HG03103 (cell line): ENCODE measurements around the gene XAGE3.
"Not testable (repeated sequence)": the region's sequence is repeated elsewhere in the genome, so short reads cannot be mapped to it uniquely, and the experiment has no call there.

Source experiments
- ATAC-seq: cut with Tn5 transposase; IDR thresholded peaks from one replicate; pipeline ENCODE4 v1.9.1; 2021; ENCODE audit warnings: low read depth; ENCODE audit not compliant: unreplicated experiment

XAGE3 gene

DNA sequence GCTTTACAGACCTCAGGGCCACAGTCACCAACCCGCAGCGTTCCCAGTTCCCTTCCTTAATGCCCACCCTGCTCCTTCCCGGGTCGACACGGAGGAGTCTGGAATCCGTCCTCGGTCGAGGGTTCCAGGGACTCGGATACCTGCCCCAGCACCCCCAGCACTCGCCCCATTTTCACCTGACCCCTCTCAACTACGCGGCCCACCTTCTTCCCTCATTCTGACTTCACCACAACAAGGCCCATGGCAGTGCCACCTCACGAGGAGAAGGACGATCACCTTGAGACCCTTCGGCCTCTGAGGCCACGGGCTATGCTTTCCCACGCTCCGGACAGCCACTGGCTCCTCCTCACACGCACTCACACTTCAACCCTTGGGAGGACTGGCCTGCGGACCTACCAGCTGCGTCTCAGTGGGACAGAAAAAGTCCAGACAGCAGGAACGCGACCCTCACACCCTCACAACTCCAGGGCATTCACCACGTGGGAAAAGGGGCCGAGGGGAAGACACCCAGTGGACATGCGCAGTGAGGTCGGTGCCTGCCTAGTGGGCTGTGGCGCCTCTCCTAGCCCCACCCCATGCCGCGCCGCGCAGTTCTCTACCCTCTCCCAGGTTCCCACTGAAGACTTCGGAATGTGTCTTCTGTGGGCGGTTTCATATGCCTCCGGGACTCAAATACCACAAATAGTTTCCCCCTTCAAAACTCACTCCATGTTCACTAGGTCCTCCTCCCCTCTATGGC, at the start of gene XAGE3:
Gene XAGE3, minus strand, starts transcription at position 474 of the 739 bp plus-strand sequence. CDS start 950 bp downstream, outside the sequence.
- no peak for ATAC-seq

DNA sequence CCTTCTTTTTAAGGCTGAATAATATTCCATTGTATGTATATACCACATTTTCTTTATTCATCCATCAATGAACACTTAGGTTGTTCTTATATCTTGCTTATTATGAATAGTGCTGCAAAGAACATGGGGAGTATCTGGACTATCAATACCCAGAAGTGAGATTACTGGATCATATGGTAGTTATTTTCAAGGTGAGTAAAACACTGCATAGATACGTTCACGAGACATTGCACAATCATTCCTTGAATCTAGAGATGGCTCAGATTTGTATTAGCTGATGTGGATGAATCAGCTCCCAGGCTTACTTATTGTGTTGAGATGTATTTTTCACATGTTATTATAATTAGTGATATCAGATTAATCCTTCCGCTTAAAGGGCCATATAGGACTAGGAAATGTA, 46.8 kb upstream of the XAGE3 start:
- ATAC-seq, result not testable (repeated sequence)

GRCh38 chrX:52913681-52914080, 45.8 kb upstream of the XAGE3 start:
- ATAC-seq, result not testable (repeated sequence)

- ATAC-seq, result not testable (repeated sequence)
These were observed 41.6 kb upstream of the XAGE3 start for GRCh38 chrX:52909313-52909969.

DNA sequence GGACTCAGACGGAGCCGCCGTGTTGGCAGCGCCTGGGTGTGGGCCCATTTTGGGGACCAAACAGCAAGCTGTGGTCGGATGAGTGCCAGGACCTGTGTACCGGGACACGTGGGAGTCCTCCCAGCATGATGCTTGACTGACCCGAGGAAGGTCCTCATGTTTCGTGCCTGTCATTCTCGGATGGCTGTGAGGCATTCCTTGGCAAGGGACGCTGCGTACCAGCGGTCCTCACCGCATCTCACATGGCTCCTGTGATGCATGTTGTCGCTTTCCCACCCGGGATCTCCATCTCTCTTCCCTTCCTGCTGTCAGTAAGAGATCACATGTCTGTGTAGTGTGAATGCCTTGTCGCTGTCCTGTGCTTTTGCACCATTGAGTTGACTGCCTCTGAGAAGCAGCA, 40.0 kb upstream of the XAGE3 start:
- ATAC-seq, result not testable (repeated sequence)

DNA sequence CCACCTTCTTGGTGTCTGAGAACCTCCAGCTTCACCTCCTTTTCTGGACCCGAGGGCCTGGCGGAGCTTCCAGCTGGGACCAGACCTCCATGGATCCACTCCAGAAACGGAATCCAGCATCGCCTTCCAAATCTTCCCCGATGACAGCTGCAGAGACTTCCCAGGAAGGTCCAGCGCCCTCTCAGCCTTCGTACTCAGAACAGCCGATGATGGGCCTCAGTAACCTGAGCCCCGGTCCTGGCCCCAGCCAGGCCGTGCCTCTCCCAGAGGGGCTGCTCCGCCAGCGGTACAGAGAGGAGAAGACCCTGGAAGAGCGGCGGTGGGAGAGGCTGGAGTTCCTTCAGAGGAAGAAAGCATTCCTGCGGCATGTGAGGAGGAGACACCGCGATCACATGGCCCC, 39.3 kb upstream of the XAGE3 start:
- not testable (repeated sequence) for ATAC-seq

DNA sequence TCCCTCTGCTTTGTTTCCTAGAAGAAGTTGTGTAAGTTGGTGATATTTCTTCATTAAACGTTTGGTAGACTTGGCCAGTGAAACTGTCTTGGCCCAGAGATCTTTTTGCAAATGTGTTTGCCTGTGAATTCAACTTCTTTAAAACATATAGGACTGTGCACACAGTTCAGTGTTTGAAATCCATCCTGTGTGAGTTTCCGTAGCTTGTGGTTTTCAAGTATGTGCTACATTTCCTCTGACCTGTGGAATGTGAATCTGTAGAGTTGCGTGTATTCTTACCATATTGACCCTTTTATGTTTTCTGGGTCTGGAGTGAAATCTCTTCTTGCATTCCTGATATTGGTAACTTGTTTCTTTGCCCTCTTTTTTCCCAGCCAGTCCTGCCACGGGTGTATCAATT, 38.2 kb upstream of the XAGE3 start:
- ATAC-seq, result not testable (repeated sequence)

- ATAC-seq, result not testable (repeated sequence)
These were observed 37.6 kb upstream of the XAGE3 start for GRCh38 chrX:52905531-52905930.

- ATAC-seq, result peak; percentile 80
These were observed 29.2 kb upstream of the XAGE3 start, which contains the start of gene FAM156B for GRCh38 chrX:52896855-52897709. Gene FAM156B (plus strand): TSS chrX:52897330. CDS start chrX:52907226, 9,896 bp downstream.

DNA sequence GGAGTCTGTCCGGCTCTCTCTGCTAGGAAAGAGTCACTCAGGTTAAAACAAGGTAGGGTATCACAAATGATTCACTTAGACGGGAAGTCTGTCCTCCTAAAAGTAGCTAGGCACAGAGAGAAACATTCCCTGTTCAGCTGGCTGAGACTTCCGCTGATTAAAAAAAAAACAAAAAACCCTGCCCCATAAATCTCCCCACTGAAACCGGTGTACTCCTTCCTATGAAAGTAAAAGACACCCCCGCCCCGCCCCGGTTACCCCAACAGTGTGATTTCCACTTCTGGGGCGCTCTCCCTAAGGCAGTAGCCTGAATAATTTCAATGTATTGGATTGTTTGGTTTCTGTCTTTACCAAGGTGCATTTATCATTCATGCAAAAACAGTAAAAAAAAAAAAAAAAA, 28.6 kb upstream of the XAGE3 start:
- not testable (repeated sequence) for ATAC-seq

- not testable (repeated sequence) for ATAC-seq
These were observed 20.2 kb upstream of the XAGE3 start for GRCh38 chrX:52888090-52888489.

GRCh38 chrX:52887459-52887858, 19.6 kb upstream of the XAGE3 start:
- ATAC-seq, result not testable (repeated sequence)

GRCh38 chrX:52876386-52876785, 8.5 kb upstream of the XAGE3 start:
- not testable (repeated sequence) for ATAC-seq

GRCh38 chrX:52875436-52875835, 7.6 kb upstream of the XAGE3 start:
- not testable (repeated sequence) for ATAC-seq

- ATAC-seq, result no peak
These were observed 6.8 kb upstream of the XAGE3 start for GRCh38 chrX:52874661-52875060.

- not testable (repeated sequence) for ATAC-seq
These were observed 5.9 kb upstream of the XAGE3 start for GRCh38 chrX:52873825-52874224.

- ATAC-seq, result no peak
These were observed 2.2 kb upstream of the XAGE3 start for GRCh38 chrX:52870046-52870445.

GRCh38 chrX:52865343-52865998, 2.4 kb downstream of the XAGE3 start:
- ATAC-seq, result no peak

DNA sequence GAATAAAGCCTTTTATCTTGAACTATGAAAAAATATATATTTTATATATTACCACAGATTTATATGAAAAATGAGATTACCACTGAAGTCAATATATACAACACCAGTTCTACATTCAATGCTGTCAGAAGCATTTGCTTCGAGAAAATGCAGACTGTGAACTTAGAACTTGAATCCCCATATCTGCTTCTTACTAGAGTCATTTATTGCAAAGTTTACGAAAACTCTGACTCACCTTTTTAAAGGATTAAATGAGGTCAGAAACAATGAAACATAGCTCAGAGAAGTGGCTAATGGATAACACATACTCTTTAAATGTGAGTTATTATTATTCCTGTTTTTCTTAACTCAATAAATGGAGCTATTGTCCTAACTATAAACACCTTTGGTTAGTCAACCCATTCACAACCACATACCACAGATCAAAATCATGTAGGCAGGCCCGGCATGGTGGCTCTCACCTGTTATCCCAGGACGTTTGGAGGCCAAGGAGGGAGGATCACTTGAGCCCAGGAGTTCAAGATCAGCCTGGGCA, 10.8 kb downstream of the XAGE3 start:
- ATAC-seq, result not testable (repeated sequence)
